HG02943 (cell line): ENCODE data around the gene IRS2.

Experiments used
- ATAC-seq: cut with Tn5 transposase; IDR thresholded peaks from one replicate; pipeline ENCODE4 v1.9.1; 2021; ENCODE audit warnings: mild to moderate bottlenecking, low read depth, moderate library complexity; ENCODE audit not compliant: unreplicated experiment

IRS2 gene

DNA sequence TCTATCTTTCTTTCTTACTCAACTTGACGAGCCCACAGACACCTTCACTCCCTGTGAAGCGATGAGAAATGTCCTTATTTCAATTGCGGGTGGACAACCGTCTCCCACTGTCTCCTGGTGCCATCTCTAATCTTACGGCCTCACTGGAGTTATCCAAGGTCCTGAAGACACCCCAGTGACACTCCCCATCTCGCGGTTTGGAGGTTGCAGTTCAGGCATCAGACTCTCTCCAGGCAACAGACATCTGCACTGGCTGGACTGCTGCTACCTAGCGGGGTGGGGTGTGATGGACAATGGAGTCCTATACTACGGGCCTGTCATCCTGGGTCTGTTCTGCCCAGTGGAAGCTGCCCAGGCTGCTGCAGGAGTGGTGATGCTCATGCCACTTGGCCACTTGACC, 18.3 kb upstream of the IRS2 start:
- no peak for ATAC-seq

- ATAC-seq: no peak
Measured at GRCh38 chr13:109803825-109804224, 17.4 kb upstream of the IRS2 start.

GRCh38 chr13:109802936-109803335, 16.6 kb upstream of the IRS2 start:
- no peak for ATAC-seq

DNA sequence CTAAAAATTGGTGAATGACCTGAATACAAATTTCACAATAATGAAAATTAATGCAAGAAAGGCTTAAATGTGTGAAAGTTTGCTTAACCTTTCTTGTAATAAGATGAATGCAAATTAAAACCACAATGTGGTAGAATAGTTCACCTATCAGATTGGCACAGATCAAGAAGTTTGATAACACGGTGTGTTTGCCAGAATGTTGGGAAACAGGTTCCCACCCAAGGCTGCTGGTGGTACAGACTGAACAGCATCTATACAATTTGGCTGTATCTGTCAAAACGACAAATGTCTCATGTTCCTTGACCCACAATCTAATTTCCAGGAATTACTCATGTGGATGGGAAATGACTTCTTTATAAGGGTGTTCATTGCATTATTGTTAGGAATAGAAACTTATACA, 8.6 kb upstream of the IRS2 start:
- ATAC-seq: no peak

DNA sequence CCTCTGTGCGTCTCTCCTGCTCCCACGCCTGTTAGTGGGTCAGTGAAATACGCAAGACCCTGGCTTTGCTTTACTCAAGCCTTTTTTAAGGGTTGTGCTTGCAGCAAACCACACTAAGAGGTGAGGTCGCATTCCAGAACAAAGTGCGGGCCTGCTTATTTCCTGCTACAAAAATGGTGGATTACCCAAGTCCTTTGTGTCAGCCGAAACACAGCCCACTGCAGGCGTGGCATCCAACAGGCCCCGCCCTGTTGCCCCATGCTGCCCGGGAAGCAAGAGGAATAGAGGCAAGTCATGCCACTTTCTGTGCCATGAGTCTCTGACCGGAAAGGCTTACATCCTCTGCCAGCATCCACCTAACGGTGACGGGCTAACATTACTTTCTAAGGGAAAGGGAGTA, 7.7 kb upstream of the IRS2 start:
- ATAC-seq: no peak

DNA sequence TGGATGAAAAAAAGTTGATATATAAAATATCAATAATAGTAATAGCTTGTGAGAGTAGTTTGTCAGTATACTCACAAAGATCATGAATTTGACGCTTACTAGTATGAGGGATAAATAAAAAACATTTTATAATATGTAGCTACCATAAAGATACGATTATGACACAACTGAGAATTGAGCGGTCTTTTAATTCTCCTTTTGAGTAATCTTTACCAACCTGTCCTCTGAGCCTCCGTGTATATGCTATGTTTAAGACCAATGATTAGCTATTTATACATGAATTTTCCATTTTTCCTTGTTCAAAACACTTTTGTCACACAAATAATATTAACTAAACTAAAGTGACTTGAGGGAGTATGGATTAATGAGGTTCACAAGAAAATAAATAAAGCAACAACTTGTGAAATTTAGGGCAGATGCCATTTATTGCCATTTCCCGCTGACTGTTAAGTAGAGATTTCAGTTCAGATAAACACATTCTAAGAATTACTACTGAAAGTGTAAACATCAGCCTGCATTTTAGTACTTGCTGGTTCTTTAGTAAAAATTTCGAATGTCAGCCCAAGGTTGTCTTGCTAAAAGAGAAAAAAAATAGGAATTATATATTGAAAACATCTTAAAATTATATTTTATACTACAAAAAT, 6.2 kb upstream of the IRS2 start:
- no peak for ATAC-seq

GRCh38 chr13:109790942-109791605, 4.7 kb upstream of the IRS2 start:
- no peak for ATAC-seq

DNA sequence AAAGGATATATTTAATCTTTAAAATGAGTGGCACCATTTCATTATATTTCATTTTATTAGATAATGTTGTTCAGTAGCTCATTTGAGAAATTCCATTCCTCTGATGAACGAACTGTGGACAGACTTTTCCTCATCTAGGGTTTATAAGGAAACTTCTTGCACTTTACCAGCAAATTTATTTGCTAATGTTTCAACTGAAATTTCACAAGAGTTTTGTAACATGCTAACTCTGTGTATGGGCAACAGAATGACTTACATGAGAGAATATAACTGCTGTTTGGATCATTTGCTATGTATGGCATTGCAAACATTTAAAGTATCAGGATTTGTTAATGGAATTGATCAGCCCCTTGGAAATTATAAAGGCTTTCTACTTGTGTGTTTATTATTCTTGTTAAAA, 3.7 kb upstream of the IRS2 start:
- no peak for ATAC-seq

GRCh38 chr13:109789262-109789661, 2.9 kb upstream of the IRS2 start:
- ATAC-seq: no peak

- no peak for ATAC-seq
Measured at GRCh38 chr13:109788372-109789111, 2.2 kb upstream of the IRS2 start.

GRCh38 chr13:109787135-109787954, 962 bp upstream of the IRS2 start:
- ATAC-seq: peak; percentile 3

- peak; percentile 10 for ATAC-seq
Measured at GRCh38 chr13:109785892-109786450, 412 bp downstream of the IRS2 start.

GRCh38 chr13:109785141-109785891, 1.1 kb downstream of the IRS2 start:
- peak; percentile 0 for ATAC-seq

GRCh38 chr13:109784590-109785140, 1.7 kb downstream of the IRS2 start:
- ATAC-seq: no peak

DNA sequence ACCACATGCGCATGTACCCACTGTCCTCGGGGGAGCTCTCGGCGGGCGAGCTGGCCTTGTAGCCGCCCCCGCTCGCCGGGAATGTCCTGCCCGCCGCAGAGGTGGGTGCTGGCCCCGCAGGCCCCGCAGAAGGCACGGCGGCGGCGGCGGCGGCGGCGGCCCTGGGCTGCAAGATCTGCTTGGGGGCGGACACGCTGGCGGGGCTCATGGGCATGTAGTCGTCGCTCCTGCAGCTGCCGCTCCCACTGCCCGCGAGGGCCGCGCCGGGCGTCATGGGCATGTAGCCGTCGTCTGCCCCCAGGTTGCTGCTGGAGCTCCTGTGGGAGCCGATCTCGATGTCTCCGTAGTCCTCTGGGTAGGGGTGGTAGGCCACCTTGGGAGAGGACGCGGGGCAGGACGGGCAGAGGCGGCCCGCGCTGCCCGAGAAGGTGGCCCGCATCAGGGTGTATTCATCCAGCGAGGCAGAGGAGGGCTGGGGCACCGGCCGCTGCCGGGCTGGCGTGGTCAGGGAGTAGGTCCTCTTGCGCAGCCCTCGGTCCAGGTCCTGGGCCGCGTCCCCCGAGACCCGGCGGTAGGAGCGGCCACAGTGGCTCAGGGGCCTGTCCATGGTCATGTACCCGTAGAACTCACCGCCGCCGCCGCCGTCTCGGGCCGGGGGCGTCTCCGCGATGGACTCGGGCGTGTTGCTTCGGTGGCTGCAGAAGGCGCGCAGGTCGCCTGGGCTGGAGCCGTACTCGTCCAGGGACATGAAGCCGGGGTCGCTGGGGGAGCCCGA, 2.4 kb downstream of the IRS2 start:
- no peak for ATAC-seq

DNA sequence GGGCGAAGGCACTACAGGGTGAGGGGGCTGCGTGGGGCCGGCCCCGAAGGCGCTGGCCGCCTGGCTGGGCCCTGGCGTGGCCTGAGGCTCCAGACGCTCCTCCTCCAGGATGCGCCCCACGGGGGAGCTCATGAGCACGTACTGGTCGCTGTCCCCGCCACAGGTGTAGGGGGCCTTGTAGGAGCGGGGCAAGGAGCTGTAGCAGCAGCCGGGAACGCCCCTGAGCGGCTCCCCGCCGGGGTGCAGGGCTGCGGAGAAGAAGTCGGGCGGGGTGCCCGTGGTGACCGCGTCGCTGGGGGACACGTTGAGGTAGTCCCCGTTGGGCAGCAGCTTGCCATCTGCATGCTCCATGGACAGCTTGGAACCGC, 3.0 kb downstream of the IRS2 start:
- ATAC-seq: no peak

DNA sequence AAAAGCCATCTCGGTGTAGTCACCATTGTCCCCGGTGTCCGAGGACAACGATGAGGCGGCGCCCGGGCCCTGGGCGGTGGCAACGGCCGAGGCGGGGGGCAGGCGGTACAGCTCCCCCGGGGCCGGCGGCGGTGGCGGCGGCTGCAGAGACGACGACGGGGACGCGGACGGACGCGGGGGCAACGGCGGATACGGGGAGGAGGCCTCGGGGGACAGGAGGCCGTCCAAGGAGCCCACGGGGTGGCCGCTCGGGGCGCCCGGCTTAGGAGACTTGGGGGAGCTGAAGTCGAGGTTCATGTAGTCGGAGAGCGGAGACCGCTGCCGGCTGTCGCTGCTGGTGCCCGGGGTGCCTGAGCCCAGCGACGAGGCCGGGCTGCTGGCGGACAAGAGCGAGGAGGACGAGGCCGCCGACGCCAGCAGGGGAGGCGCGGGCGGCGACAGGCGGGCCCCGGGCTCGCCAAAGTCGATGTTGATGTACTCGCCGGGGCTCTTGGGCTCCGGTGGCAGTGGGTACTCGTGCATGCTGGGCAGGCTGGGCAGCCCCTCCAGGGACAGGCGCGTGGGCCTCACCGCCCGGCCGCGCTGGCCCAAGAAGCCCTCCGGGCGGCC, 3.5 kb downstream of the IRS2 start:
- no peak for ATAC-seq

DNA sequence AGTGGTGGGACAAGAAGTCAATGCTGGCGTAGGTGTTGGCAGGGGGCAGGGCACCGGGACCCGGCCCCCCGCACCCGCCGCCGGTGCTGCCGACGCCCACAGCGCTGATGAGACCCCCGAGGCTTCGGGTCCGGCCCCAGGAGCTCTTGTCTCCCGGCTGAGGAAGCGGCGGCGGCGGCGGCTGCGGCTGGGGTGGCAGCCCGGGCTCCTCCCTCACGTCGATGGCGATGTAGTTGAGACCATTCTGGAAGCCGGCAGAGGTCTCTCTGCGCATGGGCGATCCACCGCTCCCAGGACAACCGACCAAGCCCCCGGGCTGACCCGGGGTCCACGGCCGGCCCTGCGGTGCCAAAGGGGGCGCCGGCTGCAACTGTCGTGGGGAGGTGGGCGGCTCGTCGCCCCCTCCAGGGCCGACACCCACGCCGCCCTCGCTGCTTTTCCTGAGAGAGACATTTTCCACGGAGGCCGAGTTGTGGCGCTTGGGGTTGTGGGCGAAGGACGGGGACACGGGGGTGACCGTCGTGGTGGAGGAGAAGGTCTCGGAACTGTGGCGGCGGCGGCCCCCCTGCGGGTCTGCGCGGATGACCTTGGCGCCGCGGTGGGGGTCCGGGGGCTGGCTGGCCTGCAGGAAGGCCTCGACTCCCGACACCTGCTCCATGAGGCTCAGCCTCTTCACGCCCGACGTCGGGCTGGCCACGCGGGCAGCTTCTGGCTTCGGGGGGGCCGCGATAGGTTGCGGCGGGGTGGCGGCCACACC, 4.1 kb downstream of the IRS2 start:
- no peak for ATAC-seq
